Activated CD4-positive, alpha-beta T cell treated with anti-CD3 and anti-CD28 coated beads, Interleukin-2, amount 50 U/mL, for 4 hours (primary cell): ENCODE measurements around the gene IL17RC.
"Not testable (repeated sequence)": the region's sequence is repeated elsewhere in the genome, so short reads cannot be mapped to it uniquely, and the experiment has no call there.

ENCODE experiments used
- DNase-seq, 2 experiments: peaks; one replicate each; pipeline ENCODE4 v3.0.0-alpha.2; 2020

The IL17RC gene, protein sequence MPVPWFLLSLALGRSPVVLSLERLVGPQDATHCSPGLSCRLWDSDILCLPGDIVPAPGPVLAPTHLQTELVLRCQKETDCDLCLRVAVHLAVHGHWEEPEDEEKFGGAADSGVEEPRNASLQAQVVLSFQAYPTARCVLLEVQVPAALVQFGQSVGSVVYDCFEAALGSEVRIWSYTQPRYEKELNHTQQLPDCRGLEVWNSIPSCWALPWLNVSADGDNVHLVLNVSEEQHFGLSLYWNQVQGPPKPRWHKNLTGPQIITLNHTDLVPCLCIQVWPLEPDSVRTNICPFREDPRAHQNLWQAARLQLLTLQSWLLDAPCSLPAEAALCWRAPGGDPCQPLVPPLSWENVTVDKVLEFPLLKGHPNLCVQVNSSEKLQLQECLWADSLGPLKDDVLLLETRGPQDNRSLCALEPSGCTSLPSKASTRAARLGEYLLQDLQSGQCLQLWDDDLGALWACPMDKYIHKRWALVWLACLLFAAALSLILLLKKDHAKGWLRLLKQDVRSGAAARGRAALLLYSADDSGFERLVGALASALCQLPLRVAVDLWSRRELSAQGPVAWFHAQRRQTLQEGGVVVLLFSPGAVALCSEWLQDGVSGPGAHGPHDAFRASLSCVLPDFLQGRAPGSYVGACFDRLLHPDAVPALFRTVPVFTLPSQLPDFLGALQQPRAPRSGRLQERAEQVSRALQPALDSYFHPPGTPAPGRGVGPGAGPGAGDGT

GRCh38 chr3:9916734-9917680 is at the start of gene IL17RC:
Gene IL17RC, plus strand, starts transcription at chr3:9917098. Its CDS starts 218 bp downstream, at chr3:9917316.
- DNase-seq = peak in 1 of 2 experiments; percentile 32

DNA sequence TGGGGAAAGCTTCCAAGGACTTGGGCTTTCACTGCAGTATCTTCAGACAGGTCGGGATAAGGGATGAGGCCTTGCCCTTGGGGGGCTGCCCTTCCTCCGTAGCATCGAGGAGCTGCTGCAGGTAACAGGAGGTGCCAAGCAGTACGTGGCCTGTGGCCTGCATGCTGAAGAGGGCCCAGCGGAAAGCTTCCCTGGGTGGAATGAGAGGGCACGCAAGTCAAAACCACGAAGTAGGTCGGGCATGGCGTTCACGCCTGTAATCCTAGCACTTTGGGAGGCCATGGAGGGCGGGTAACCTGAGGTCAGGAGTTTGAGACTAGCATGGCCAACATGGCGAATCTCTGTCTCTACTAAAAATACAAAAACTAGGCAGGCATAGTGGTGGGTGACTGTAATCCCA is 49.8 kb upstream of the IL17RC start:
- no peak for DNase-seq

DNA sequence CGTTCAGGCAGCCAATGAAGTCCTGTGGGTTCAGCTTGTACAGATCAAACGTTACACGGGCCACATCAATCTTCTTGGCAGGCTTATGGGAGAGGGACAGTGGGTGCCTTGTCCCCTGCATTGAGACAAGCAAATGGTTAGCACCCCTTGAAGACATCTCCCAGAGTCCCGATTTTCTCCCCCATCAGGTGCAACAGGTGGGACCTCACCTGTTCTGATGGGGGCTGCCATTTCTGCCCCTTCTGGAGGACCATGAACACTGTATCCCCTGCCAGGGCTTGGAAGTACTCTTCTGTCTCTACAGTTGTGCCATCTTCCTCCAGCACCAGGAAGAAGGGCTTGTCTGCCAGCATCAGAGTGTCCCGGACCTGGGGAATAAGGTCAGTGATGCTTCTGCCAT is 46.9 kb upstream of the IL17RC start:
- DNase-seq = no peak

DNA sequence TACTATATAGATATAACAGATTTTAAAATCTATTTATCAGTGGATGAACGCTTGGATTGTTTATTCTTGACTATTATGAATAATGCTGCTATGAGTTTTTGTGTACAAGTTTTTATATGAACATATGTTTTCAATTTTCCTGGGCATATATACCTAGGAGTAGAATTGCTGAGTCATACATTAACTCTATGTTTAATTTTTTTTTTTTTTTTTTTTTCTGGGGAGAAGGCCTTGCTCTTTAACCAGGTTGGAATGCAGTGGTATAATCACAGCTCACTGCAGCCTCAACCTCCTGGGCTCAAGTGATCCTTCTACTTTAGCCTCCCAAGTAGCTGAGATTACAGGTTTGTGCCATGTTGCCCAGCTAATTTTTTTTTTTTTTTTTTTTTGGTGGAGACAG is 45.9 kb upstream of the IL17RC start:
- DNase-seq = no peak

DNA sequence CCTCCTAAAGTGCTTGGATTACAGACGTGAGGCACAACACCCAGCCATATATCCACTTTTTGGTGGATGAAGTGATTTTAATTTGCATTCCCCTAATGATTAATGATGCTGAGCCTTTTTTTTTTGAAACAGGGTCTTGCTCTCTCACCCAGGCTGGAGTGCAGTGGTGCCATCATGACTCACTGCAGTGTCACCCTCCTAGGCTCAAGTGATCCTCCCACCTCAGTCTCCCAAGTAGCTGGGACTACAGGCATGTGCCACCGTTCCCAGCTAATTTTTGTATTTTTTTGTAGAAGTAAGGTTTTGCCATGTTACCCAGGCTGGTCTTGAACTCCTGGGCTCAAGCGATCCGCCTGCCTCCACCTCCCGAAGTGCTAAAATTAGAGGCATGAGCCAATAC is 44.8 kb upstream of the IL17RC start:
- DNase-seq = not testable (repeated sequence)

DNA sequence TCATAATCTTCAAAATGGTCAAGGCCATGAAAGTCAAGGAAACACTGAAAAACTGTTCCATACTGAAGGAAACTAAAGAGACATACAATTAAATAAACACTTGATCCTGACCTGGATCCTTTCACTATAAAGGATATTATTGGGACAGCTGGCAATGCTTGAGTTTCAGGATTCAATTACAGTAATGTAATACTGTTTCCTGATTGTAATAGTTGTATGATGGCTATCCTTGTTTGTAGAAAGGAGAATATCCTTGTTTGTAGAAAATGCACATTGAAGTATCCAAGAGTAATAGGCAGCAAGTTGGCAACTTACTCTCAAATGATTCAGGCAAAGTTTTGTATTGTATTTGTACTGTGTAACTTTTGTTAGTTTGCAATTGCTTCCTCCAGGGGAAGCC is 41.5 kb upstream of the IL17RC start:
- DNase-seq = no peak

DNA sequence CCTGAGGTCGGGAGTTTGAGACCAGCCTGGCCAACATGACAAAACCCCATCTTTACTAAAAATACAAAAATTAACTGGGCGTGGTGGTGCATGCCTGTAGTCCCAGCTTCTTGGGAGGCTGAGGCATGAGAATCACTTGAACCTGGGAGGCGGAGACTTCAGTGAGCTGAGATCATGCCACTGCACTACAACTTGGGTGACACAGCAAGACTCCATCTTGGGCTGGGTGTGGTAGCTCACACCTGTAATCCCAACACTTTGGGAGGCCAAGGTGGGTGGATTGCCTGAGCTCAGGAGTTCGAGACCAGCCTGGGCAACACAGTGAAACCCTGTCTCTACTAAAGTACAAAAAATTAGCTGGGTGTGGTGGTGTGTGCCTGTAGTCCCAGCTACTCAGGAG is 40.6 kb upstream of the IL17RC start:
- not testable (repeated sequence) for DNase-seq

- DNase-seq = no peak
Measured at GRCh38 chr3:9876991-9877390, 39.9 kb upstream of the IL17RC start.

GRCh38 chr3:9878700-9879099 is 38.2 kb upstream of the IL17RC start:
- no peak for DNase-seq

GRCh38 chr3:9879830-9880549 is 36.9 kb upstream of the IL17RC start, which contains the start of gene CIDEC:
Gene CIDEC, minus strand, starts transcription at chr3:9880253. Its CDS starts 1,767 bp downstream, at chr3:9878486.
- DNase-seq = no peak

GRCh38 chr3:9881441-9881840 is 35.5 kb upstream of the IL17RC start:
- DNase-seq = no peak

DNA sequence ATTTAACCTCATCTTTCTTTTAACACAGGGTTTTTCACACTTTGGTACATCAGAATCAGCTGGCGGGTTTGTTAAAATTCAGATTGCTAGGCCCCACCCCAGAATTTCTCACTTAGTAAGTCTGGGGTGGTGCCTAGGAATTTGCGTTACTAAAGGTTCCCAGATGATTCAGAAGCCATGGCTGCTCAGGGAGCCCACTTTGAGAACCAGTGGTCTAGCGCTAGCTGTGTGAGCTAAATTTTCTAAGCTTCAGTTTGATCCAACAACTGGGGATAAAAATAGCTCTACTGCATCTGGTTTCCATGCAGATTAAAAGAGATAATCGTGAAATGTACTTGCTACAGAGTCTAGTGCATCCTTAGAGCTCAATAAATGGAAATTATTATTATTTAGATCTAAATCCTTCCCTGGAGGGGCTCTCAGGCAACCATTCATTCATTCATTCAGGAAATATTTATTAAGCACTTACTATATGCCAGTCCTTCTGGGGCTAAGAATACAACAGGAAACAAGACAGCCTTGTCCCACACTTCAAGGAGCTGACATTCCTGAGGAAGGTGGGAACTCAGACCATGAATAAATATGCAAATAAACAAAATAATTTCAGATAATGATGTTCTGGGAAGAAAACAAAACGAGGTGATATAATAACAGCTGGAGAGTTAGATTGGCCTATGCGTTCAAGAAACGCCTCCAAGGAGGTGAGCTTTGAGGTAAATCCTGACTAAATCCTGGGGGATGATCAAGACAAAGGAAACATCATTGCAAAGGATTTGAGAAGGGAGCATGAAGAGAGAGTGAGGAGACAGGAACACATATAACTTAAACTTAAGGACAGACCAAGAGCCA is 33.0 kb upstream of the IL17RC start:
- DNase-seq = no peak

DNA sequence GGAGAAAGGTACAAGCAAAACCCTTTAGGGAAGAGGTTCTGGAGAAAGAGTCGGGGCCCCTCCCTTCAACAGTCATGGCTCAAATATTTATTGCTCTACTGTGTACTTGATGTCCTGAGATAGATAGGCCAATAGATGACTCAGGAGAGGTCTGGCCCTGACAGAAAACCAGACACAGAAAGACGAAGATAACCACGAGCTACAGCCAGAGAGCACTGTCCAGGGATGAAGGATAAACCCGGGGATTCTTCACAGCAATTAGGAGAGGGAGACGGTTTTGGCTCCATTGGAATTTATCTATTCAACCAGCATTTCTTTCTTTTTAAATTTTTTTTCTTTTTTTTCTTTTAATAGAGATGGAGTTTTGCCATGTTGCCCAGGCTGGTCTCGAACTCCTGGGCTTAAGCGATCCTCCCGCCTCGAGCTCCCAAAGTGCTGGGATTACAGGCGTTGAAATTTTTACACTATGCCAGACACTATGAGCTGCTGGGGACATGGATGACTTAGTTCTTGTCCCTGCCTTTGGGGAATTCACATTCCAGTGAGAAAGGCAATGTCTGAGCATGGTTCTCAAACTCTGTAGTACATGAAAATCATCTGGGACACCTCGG is 32.2 kb upstream of the IL17RC start:
- DNase-seq = no peak

DNA sequence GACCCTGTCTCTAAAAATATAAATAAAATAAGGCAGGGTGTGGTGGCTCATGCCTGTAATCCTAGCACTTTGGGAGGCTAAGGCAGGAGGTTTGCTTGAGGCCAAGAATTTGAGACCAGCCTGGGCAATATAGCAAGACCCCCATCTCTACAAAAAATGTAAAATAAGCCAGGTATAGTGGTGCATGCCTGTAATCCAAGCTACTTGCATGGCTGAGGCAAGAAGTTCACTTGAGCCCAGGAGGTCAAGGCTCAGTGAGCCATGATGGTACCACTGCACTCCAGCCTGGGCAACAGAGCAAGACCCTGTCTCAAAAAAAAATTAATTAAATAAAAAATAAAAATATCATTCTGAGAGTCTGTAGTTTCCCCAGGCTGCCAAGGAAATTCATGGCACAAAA is 30.6 kb upstream of the IL17RC start:
- DNase-seq = no peak

GRCh38 chr3:9887480-9887879 is 29.4 kb upstream of the IL17RC start:
- DNase-seq = no peak

DNA sequence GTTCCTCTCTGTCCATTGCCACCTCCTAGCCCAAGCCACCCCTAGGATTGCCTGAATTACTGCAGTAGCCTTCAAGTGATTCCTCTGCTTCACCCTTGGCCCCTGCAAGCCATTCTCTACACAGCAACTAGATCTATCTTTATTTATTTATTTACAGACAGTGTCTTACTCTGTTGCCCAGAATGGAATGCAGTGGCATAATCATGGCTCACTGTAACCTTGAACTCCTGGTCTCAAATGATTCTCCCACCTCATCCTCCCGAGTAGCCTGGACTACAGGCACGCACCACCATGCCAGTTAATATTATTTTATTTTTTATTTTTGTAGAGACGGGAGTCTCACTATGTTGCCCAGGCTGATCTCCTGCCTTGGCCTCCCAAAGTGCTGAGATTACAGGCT is 28.4 kb upstream of the IL17RC start:
- DNase-seq = no peak

GRCh38 chr3:9889405-9889804 is 27.5 kb upstream of the IL17RC start:
- no peak for DNase-seq

GRCh38 chr3:9890249-9891071 is 26.4 kb upstream of the IL17RC start, which contains the start of gene JAGN1:
Gene JAGN1, plus strand, starts transcription at chr3:9890610. Its CDS starts 113 bp downstream, at chr3:9890723.
- DNase-seq = peak; percentile 91 to 93

- DNase-seq = no peak
Measured at GRCh38 chr3:9891072-9891622, 25.8 kb upstream of the IL17RC start.

DNA sequence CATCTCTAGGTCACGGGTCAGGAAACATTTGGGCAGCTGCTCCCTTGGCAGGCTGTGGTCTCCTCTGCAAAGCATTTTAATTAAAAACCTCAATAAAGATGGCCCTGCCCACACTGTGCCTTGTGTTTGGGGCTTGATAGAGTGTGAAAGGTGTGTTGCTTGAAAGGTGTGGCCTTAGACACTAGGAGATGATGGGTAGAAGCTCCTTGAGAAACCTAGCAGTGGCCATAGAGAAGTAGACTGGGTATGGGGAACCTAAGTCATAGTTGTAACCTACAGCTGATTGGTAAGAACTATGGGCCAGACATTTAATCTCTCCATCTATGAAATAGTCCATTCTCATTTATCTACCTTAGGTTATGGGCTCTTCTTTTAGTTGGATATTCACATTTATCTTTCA is 23.2 kb upstream of the IL17RC start:
- DNase-seq = no peak
